ENCODE results near the gene BLACAT1. TPM values are rescaled to one million over a fixed set of nuclear protein-coding genes. Genes with fewer than 3 reads are reported as not detected.

BLACAT1 gene
- total RNA-seq, 5 donors from 2014 or later (not counting 1 experiment from before 2014, with no cell fraction given): 0.16 to 0.60 (median 0.30) TPM; not detected in 2

- CTCF ChIA-PET: interaction anchor here in 1 of 2 donors (0.6 to 1.2 kb wide), 2 partner anchors 10 to 15 kb away, joined by 3 read pairs; no protein-coding TSS in a partner anchor
- Mint-ChIP-seq H3K27ac (no peak overlapping the region), H3K4me1 (no peaks in the 10 kb centered on the region), H3K4me3 (no peak overlapping the region), H3K27me3 (peaks cover 23 to 25% of the 10 kb centered on the region in 2 donors), H3K9me3 (no peaks in the 10 kb centered on the region), H3K36me3 (no peaks in the 10 kb centered on the region)
- no peak overlapping the region for H3K27ac ChIP-seq (ENCODE audit: low read length)
- no peak for DNase-seq
- no peak overlapping the region for H3K4me3 ChIP-seq (ENCODE audit: control insufficient read depth in 1 of 2, extremely low read depth in 1 of 2, low read length in 1 of 2)
- no peaks in the 10 kb centered on the region for H3K4me1 ChIP-seq (ENCODE audit: control insufficient read depth in 1 of 2, extremely low read depth in 1 of 2, insufficient read depth in 2 of 2, low read length in 2 of 2)
- H3K36me3 ChIP-seq (ENCODE audit: control insufficient read depth in 2 of 2, extremely low read depth in 1 of 2, insufficient read depth in 1 of 2, low read length in 1 of 2): no peaks in the 10 kb centered on the region
- peaks cover 0 to 16% of the 10 kb centered on the region in 2 experiments for H3K27me3 ChIP-seq (replicated peaks in 1 of 2; ENCODE audit: control insufficient read depth in 2 of 2, extremely low read depth in 1 of 2, insufficient read depth in 2 of 2, low read length in 1 of 2)
- POLR2A ChIA-PET: no interaction called here
- no peak for ATAC-seq (replicated peaks in 1 of 4)
- WGBS (ENCODE audit: insufficient coverage): no CpG with 5 or more reads among the region's 2 CpGs
- H3K9me3 ChIP-seq: no peaks in the 10 kb centered on the region
Measured at GRCh38 chr1:205465392-205465791, 9.5 kb upstream of the BLACAT1 start.

- H3K27me3 Mint-ChIP-seq: peaks cover 51 to 57% of the 10 kb centered on the region in 2 donors
- Histone ChIP-seq H3K4me3 (ENCODE audit: control insufficient read depth in 1 of 2, extremely low read depth in 1 of 2, low read length in 1 of 2) (no peak overlapping the region), H3K36me3 (ENCODE audit: control insufficient read depth in 2 of 2, extremely low read depth in 1 of 2, insufficient read depth in 1 of 2, low read length in 1 of 2) (no peaks in the 10 kb centered on the region), H3K27ac (ENCODE audit: low read length) (no peak overlapping the region), H3K27me3 (replicated peaks in 1 of 2; ENCODE audit: control insufficient read depth in 2 of 2, extremely low read depth in 1 of 2, insufficient read depth in 2 of 2, low read length in 1 of 2) (peaks cover 12 to 58% of the 10 kb centered on the region in 2 experiments), H3K4me1 (ENCODE audit: control insufficient read depth in 1 of 2, extremely low read depth in 1 of 2, insufficient read depth in 2 of 2, low read length in 2 of 2) (peaks cover 2 to 28% of the 10 kb centered on the region in 2 experiments), H3K9me3 (no peaks in the 10 kb centered on the region)
- no peaks in the 10 kb centered on the region for H3K36me3 Mint-ChIP-seq
- WGBS (ENCODE audit: insufficient coverage): 69% methylated on average over 4 of the region's 6 CpGs
- CTCF ChIA-PET: interaction anchor here in 1 of 2 donors (1.4 kb wide), 1 partner anchor 27 kb away, joined by 4 read pairs; no protein-coding TSS in a partner anchor
- H3K27ac Mint-ChIP-seq: no peak overlapping the region
- peak in 21 of 35 experiments; percentile 9 to 49 (median 29) for DNase-seq
- H3K4me1 Mint-ChIP-seq: peaks cover 17 to 25% (median 17%) of the 10 kb centered on the region in 3 donors
- POLR2A ChIA-PET: no interaction called here
- ATAC-seq (replicated peaks in 1 of 4): peak in 2 of 4 experiments; percentile 38 to 60
- no peak overlapping the region for H3K4me3 Mint-ChIP-seq
- H3K9me3 Mint-ChIP-seq: no peaks in the 10 kb centered on the region
Measured at GRCh38 chr1:205458777-205459566, 3.1 kb upstream of the BLACAT1 start.

GRCh38 chr1:205456868-205457745 lies 1.3 kb upstream of the BLACAT1 start:
- no peak overlapping the region for H3K27ac Mint-ChIP-seq
- Histone ChIP-seq H3K27me3 (replicated peaks in 1 of 2; ENCODE audit: control insufficient read depth in 2 of 2, extremely low read depth in 1 of 2, insufficient read depth in 2 of 2, low read length in 1 of 2) (peaks cover 16 to 74% of the 10 kb centered on the region in 2 experiments), H3K4me3 (ENCODE audit: control insufficient read depth in 1 of 2, extremely low read depth in 1 of 2, low read length in 1 of 2) (peak overlapping the region; percentile 30 to 57), H3K4me1 (ENCODE audit: control insufficient read depth in 1 of 2, extremely low read depth in 1 of 2, insufficient read depth in 2 of 2, low read length in 2 of 2) (peaks cover 2 to 28% of the 10 kb centered on the region in 2 experiments), H3K36me3 (ENCODE audit: control insufficient read depth in 2 of 2, extremely low read depth in 1 of 2, insufficient read depth in 1 of 2, low read length in 1 of 2) (no peaks in the 10 kb centered on the region), H3K27ac (ENCODE audit: low read length) (no peak overlapping the region), H3K9me3 (no peaks in the 10 kb centered on the region)
- peaks cover 17 to 25% (median 17%) of the 10 kb centered on the region in 3 donors for H3K4me1 Mint-ChIP-seq
- peak overlapping the region; percentile 51 to 59 (median 54) for H3K4me3 Mint-ChIP-seq
- no peaks in the 10 kb centered on the region for H3K9me3 Mint-ChIP-seq
- ATAC-seq (replicated peaks in 1 of 4) (peak in 3 of 4 experiments; percentile 28 to 41 (median 34)), DNase-seq (peak in 1 of 35 experiments; percentile 28)
- 2% methylated on average over 25 of the region's 74 CpGs for WGBS (ENCODE audit: insufficient coverage)
- H3K36me3 Mint-ChIP-seq: no peaks in the 10 kb centered on the region
- POLR2A ChIA-PET: no interaction called here
- CTCF ChIA-PET: no interaction called here
- H3K27me3 Mint-ChIP-seq: peaks cover 65 to 75% of the 10 kb centered on the region in 2 donors

- ChIA-PET CTCF (no interaction called here), POLR2A (no interaction called here)
- under 1% methylated on average over 39 of the region's 47 CpGs for WGBS (ENCODE audit: insufficient coverage)
- Histone ChIP-seq H3K27me3 (replicated peaks in 1 of 2; ENCODE audit: control insufficient read depth in 2 of 2, extremely low read depth in 1 of 2, insufficient read depth in 2 of 2, low read length in 1 of 2) (peaks cover 16 to 79% of the 10 kb centered on the region in 2 experiments), H3K36me3 (ENCODE audit: control insufficient read depth in 2 of 2, extremely low read depth in 1 of 2, insufficient read depth in 1 of 2, low read length in 1 of 2) (no peaks in the 10 kb centered on the region), H3K4me3 (ENCODE audit: control insufficient read depth in 1 of 2, extremely low read depth in 1 of 2, low read length in 1 of 2) (peak overlapping the region; percentile 30 to 57), H3K27ac (ENCODE audit: low read length) (no peak overlapping the region), H3K9me3 (no peaks in the 10 kb centered on the region), H3K4me1 (ENCODE audit: control insufficient read depth in 1 of 2, extremely low read depth in 1 of 2, insufficient read depth in 2 of 2, low read length in 2 of 2) (peaks cover 2 to 28% of the 10 kb centered on the region in 2 experiments)
- DNase-seq: peak in 1 of 35 experiments; percentile 13
- peak overlapping the region in 1 of 2 donors; percentile 23 for H3K27ac Mint-ChIP-seq
- peak in 3 of 4 experiments; percentile 22 to 48 (median 30) for ATAC-seq (replicated peaks in 1 of 4)
- H3K36me3 Mint-ChIP-seq: no peaks in the 10 kb centered on the region
- peaks cover 67 to 79% of the 10 kb centered on the region in 2 donors for H3K27me3 Mint-ChIP-seq
- H3K9me3 Mint-ChIP-seq: no peaks in the 10 kb centered on the region
- H3K4me1 Mint-ChIP-seq: peaks cover 17 to 25% (median 17%) of the 10 kb centered on the region in 3 donors
- H3K4me3 Mint-ChIP-seq: peak overlapping the region; percentile 59 to 75 (median 73)
Measured at GRCh38 chr1:205456383-205456867, 580 bp upstream of the BLACAT1 start.

- Histone ChIP-seq H3K27ac (ENCODE audit: low read length) (no peak overlapping the region), H3K27me3 (replicated peaks in 1 of 2; ENCODE audit: control insufficient read depth in 2 of 2, extremely low read depth in 1 of 2, insufficient read depth in 2 of 2, low read length in 1 of 2) (peaks cover 16 to 85% of the 10 kb centered on the region in 2 experiments), H3K4me1 (ENCODE audit: control insufficient read depth in 1 of 2, extremely low read depth in 1 of 2, insufficient read depth in 2 of 2, low read length in 2 of 2) (peaks cover 2 to 28% of the 10 kb centered on the region in 2 experiments), H3K9me3 (no peaks in the 10 kb centered on the region), H3K4me3 (ENCODE audit: control insufficient read depth in 1 of 2, extremely low read depth in 1 of 2, low read length in 1 of 2) (no peak overlapping the region), H3K36me3 (ENCODE audit: control insufficient read depth in 2 of 2, extremely low read depth in 1 of 2, insufficient read depth in 1 of 2, low read length in 1 of 2) (no peaks in the 10 kb centered on the region)
- Mint-ChIP-seq H3K27me3 (peaks cover 68 to 78% of the 10 kb centered on the region in 2 donors), H3K4me1 (peaks cover 17 to 25% (median 17%) of the 10 kb centered on the region in 3 donors), H3K4me3 (peak overlapping the region in 1 of 3 donors; percentile 59), H3K9me3 (no peaks in the 10 kb centered on the region), H3K36me3 (no peaks in the 10 kb centered on the region), H3K27ac (no peak overlapping the region)
- 22% methylated on average over 4 of the region's 6 CpGs for WGBS (ENCODE audit: insufficient coverage)
- ATAC-seq (replicated peaks in 1 of 4) (no peak), DNase-seq (no peak)
- POLR2A ChIA-PET: no interaction called here
- CTCF ChIA-PET: interaction anchor here in 1 of 2 donors (0.7 kb wide), 1 partner anchor 30 kb away, joined by 3 read pairs; no protein-coding TSS in a partner anchor
Measured at GRCh38 chr1:205454903-205455335, 926 bp downstream of the BLACAT1 start.

- ATAC-seq (replicated peaks in 1 of 4): no peak
- WGBS (ENCODE audit: insufficient coverage): 38% methylated on average over 1 of the region's 3 CpGs
- Mint-ChIP-seq H3K27me3 (peaks cover 57 to 71% of the 10 kb centered on the region in 2 donors), H3K36me3 (no peaks in the 10 kb centered on the region), H3K4me3 (no peak overlapping the region), H3K27ac (no peak overlapping the region), H3K9me3 (no peaks in the 10 kb centered on the region), H3K4me1 (peaks cover 17 to 27% (median 18%) of the 10 kb centered on the region in 3 donors)
- Histone ChIP-seq H3K36me3 (ENCODE audit: control insufficient read depth in 2 of 2, extremely low read depth in 1 of 2, insufficient read depth in 1 of 2, low read length in 1 of 2) (no peaks in the 10 kb centered on the region), H3K4me1 (ENCODE audit: control insufficient read depth in 1 of 2, extremely low read depth in 1 of 2, insufficient read depth in 2 of 2, low read length in 2 of 2) (peaks cover 2 to 34% of the 10 kb centered on the region in 2 experiments), H3K4me3 (ENCODE audit: control insufficient read depth in 1 of 2, extremely low read depth in 1 of 2, low read length in 1 of 2) (no peak overlapping the region), H3K9me3 (no peaks in the 10 kb centered on the region), H3K27me3 (replicated peaks in 1 of 2; ENCODE audit: control insufficient read depth in 2 of 2, extremely low read depth in 1 of 2, insufficient read depth in 2 of 2, low read length in 1 of 2) (peaks cover 16 to 87% of the 10 kb centered on the region in 2 experiments), H3K27ac (ENCODE audit: low read length) (no peak overlapping the region)
- CTCF ChIA-PET: no interaction called here
- POLR2A ChIA-PET: no interaction called here
- no peak for DNase-seq
Measured at GRCh38 chr1:205453466-205453865, 2.4 kb downstream of the BLACAT1 start.

Data from T-cell (primary cell).